ENCODE results near the gene ADGRB3. TPM values are rescaled to one million over a fixed set of nuclear protein-coding genes. Genes with fewer than 3 reads are reported as not detected.

The ADGRB3 gene
- total and polyA plus RNA-seq, 10 donors, result 0.09 to 4.1 (median 1.1) TPM

DNA sequence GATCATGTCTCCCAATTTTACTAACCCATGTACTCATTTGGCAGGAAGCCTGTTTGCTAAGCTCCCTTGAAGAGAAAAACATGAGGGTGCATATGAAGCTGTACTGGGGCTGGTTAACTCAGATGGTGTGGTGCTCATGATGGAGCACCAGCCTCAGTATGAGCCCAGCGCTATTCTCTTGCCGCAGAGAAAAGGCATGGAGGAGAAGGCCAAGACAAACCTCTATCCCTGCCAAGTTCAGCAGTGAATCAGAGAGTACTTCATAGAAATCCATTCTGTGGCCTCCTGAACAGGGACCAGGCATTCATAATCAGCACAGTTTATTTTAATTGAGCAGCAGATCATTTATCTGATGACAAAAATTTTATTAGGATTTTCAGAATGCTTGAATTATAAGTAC lies 763.6 kb downstream of the ADGRB3 start:
- Histone ChIP-seq H3K4me3 (no peak overlapping the region), H3K27me3 (replicated peaks in 1 of 7) (no peaks in the 10 kb centered on the region), H3K27ac (no peak overlapping the region), H3K4me1 (no peaks in the 10 kb centered on the region), H3K9me3 (no peaks in the 10 kb centered on the region), H3K36me3 (no peaks in the 10 kb centered on the region)
- DNase-seq, result no peak
- intact Hi-C loops (cut with DNase I; ENCODE audit: low total_unique reads), result no loop called here
- TF ChIP-seq, protein P1, sequence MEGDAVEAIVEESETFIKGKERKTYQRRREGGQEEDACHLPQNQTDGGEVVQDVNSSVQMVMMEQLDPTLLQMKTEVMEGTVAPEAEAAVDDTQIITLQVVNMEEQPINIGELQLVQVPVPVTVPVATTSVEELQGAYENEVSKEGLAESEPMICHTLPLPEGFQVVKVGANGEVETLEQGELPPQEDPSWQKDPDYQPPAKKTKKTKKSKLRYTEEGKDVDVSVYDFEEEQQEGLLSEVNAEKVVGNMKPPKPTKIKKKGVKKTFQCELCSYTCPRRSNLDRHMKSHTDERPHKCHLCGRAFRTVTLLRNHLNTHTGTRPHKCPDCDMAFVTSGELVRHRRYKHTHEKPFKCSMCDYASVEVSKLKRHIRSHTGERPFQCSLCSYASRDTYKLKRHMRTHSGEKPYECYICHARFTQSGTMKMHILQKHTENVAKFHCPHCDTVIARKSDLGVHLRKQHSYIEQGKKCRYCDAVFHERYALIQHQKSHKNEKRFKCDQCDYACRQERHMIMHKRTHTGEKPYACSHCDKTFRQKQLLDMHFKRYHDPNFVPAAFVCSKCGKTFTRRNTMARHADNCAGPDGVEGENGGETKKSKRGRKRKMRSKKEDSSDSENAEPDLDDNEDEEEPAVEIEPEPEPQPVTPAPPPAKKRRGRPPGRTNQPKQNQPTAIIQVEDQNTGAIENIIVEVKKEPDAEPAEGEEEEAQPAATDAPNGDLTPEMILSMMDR (IDR thresholded peaks at IDR 0.05 in 8 of 11, conservative IDR thresholded peaks at IDR 0.05 in 3 of 11), result no peak
- TF ChIP-seq POLR2AphosphoS5 (IDR thresholded peaks at IDR 0.05) (no peak), POLR2A (IDR thresholded peaks at IDR 0.05) (no peak)
- 93 to 100% (median 93%) methylated on average over 2 of the region's 2 CpGs for WGBS, 5 donors

DNA sequence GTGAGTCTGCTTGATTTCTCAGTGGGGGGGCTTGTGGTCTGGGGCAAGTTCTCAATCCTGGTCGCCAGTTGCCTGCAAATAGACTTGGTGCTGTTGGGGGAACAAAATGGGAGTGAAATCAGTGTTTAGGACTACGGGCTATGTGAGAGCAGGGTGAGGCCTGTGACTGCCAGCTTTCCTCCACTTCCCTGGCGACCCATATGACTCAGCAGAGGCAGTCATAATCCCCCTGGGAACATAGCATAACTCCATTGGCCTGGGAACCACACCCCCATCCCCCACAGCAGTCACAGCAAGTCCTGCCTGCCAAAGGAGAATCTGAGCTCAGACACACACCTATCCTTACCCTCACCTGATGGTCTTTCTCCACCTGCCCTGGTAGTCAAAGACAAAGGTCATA lies 773.8 kb downstream of the ADGRB3 start:
- 25 to 52% (median 45%) methylated on average over 2 to 3 of the region's 3 CpGs for WGBS, 5 donors
- Histone ChIP-seq H3K27me3 (replicated peaks in 1 of 7) (no peaks in the 10 kb centered on the region), H3K4me1 (no peaks in the 10 kb centered on the region), H3K4me3 (no peak overlapping the region), H3K9me3 (peaks cover 0 to 45% (median 29%) of the 10 kb centered on the region in 8 donors), H3K36me3 (no peaks in the 10 kb centered on the region), H3K27ac (no peak overlapping the region)
- TF ChIP-seq, protein P1 (IDR thresholded peaks at IDR 0.05 in 8 of 11, conservative IDR thresholded peaks at IDR 0.05 in 3 of 11), result no peak
- TF ChIP-seq POLR2AphosphoS5 (IDR thresholded peaks at IDR 0.05) (no peak), POLR2A (IDR thresholded peaks at IDR 0.05) (no peak)
- DNase-seq, result no peak
- intact Hi-C loops (cut with DNase I; ENCODE audit: low total_unique reads), result no loop called here

DNA sequence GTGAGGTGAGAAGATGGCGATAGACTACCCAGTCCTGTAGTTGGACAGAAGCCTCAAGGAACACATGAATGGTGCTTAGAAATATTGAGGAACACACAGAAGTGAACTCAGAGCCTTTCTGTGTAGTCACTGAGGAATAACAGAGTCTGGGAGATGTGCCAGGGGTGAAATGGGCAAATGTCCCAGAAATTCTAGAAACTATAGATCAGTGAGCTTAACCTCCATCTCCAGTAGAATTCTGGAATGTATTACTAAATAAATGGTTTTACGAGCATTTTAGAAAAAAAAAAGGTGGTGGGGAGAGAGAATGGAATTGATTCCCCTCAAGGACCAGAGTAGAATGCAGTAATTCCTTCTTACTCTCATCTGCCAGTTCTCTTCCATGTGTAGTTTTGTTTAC lies 781.7 kb downstream of the ADGRB3 start:
- H3K4me3 ChIP-seq, result no peak overlapping the region
- TF ChIP-seq POLR2A (IDR thresholded peaks at IDR 0.05) (no peak), POLR2AphosphoS5 (IDR thresholded peaks at IDR 0.05) (no peak)
- TF ChIP-seq, protein P1 (IDR thresholded peaks at IDR 0.05 in 8 of 11, conservative IDR thresholded peaks at IDR 0.05 in 3 of 11), result no peak
- H3K4me1 ChIP-seq, result no peaks in the 10 kb centered on the region
- no peaks in the 10 kb centered on the region for H3K36me3 ChIP-seq
- peaks cover 0 to 18% (median 3%) of the 10 kb centered on the region in 8 donors for H3K9me3 ChIP-seq
- no peaks in the 10 kb centered on the region for H3K27me3 ChIP-seq (replicated peaks in 1 of 7)
- H3K27ac ChIP-seq, result no peak overlapping the region
- intact Hi-C loops (cut with DNase I; ENCODE audit: low total_unique reads), result no loop called here
- WGBS, 5 donors, result 70 to 83% (median 77%) methylated on average over 2 of the region's 2 CpGs
- DNase-seq, result no peak

DNA sequence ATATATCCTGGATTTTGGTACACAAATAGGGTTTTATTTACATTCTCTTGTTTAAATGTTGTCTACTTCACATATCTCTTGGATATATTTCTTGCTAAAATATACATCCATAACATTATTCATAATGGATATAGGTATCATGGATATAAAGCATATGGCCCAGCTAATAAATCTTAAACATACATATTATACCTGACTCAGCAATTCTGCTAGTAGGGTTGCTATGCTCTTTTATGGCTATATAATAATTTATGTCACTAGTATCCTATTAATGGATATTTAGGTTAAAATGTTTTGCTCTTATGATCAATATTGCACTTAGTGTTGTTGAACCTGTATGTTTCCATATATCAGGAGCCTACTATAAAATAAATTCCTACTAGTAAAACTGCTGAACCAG lies 786.2 kb downstream of the ADGRB3 start:
- no peaks in the 10 kb centered on the region for H3K36me3 ChIP-seq
- TF ChIP-seq POLR2A (IDR thresholded peaks at IDR 0.05), result no peak
- no peak for TF ChIP-seq POLR2AphosphoS5 (IDR thresholded peaks at IDR 0.05)
- TF ChIP-seq, protein P1 (IDR thresholded peaks at IDR 0.05 in 8 of 11, conservative IDR thresholded peaks at IDR 0.05 in 3 of 11), result no peak
- H3K4me3 ChIP-seq, result no peak overlapping the region
- DNase-seq, result no peak
- intact Hi-C loops (cut with DNase I; ENCODE audit: low total_unique reads), result no loop called here
- no peak overlapping the region for H3K27ac ChIP-seq
- H3K27me3 ChIP-seq (replicated peaks in 1 of 7), result no peaks in the 10 kb centered on the region
- peaks cover 0 to under 1% (median 0%) of the 10 kb centered on the region in 8 donors for H3K9me3 ChIP-seq
- H3K4me1 ChIP-seq, result no peaks in the 10 kb centered on the region

All from spleen (tissue), 11 donors.